K562 (cell line): ENCODE data around the gene TMSB10. TPM values are rescaled to one million over a fixed set of nuclear protein-coding genes. Genes with fewer than 3 reads are reported as not detected.

Source experiments
- ARID3B ChIP-seq: fragments of 250-450 bp; sonication (Bioruptor Pico); IDR thresholded peaks from 2 replicates; pipeline ENCODE4 v1.4.0; 2020; ENCODE audit warnings: borderline replicate concordance
- BHLHE40 ChIP-seq: IDR thresholded peaks from 2 replicates; pipeline ENCODE4 v1.6.1; 2011; ENCODE audit warnings: low read length, improper control_type of control experiment
- CAMTA2 ChIP-seq: fragments of 250-450 bp; sonication (Bioruptor Pico); conservative IDR thresholded peaks from 2 replicates; pipeline ENCODE4 v1.5.1; 2022
- GABPB2 ChIP-seq: fragments of 250-450 bp; sonication (Bioruptor Pico); conservative IDR thresholded peaks from 2 replicates; pipeline ENCODE4 v1.5.1; 2021; ENCODE audit warnings: mild to moderate bottlenecking
- HEY1 ChIP-seq: fragments of 250-450 bp; sonication (Bioruptor Pico); IDR thresholded peaks from 2 replicates; pipeline ENCODE4 v1.5.0; 2020; ENCODE audit warnings: mild to moderate bottlenecking, moderate library complexity, borderline replicate concordance
- MEF2D ChIP-seq: conservative IDR thresholded peaks from 2 replicates; pipeline ENCODE4 v1.6.1; 2016; ENCODE audit warnings: low read depth, missing genetic modification characterization, missing compliant biosample characterization
- NCOA2 ChIP-seq, 2 experiments: fragments of 450-650 bp; IDR thresholded peaks; 2 replicates each; pipeline ENCODE4 v1.6.1; 2018; ENCODE audit warnings: mild to moderate bottlenecking in 2 of 2, moderate library complexity in 1 of 2; ENCODE audit not compliant: partially characterized antibody in 2 of 2
- NUFIP1 ChIP-seq: fragments of 450-650 bp; IDR thresholded peaks from 2 replicates; pipeline ENCODE4 v1.6.1; 2018; ENCODE audit not compliant: partially characterized antibody
- PML ChIP-seq: IDR thresholded peaks from 2 replicates; pipeline ENCODE4 v1.6.1; 2012; ENCODE audit warnings: low read length, inconsistent platforms
- RBM14 ChIP-seq: fragments of 200-400 bp; formaldehyde crosslinking; IDR thresholded peaks from 2 replicates; pipeline ENCODE4 v1.6.1; 2018; ENCODE audit warnings: low read depth, mild to moderate bottlenecking, low read length, moderate library complexity, borderline replicate concordance; ENCODE audit not compliant: insufficient read depth
- SNAPC5 ChIP-seq: fragments of 250-450 bp; sonication (Bioruptor Pico); IDR thresholded peaks from 2 replicates; pipeline ENCODE4 v1.8.0; 2021; ENCODE audit warnings: moderate library complexity, mild to moderate bottlenecking, inconsistent platforms
- XRCC4 ChIP-seq: IDR thresholded peaks from one replicate; pipeline ENCODE4 v1.6.1; 2011; ENCODE audit not compliant: insufficient read depth, insufficient read length; ENCODE audit errors: extremely low read depth
- ZNF253 ChIP-seq: fragments of 250-450 bp; sonication (Bioruptor Pico); conservative IDR thresholded peaks from 2 replicates; pipeline ENCODE4 v1.6.1; 2021; ENCODE audit warnings: mild to moderate bottlenecking
- ZNF551 ChIP-seq: fragments of 250-450 bp; sonication (Bioruptor Pico); IDR thresholded peaks from 2 replicates; pipeline ENCODE4 v1.5.0; 2021; ENCODE audit warnings: mild to moderate bottlenecking, moderate library complexity
- ZNF589 ChIP-seq: fragments of 200-800 bp; sonication (Bioruptor generic); IDR thresholded peaks from 2 replicates; pipeline ENCODE4 v1.6.1; 2016; ENCODE audit warnings: low read depth, missing genetic modification characterization, missing compliant biosample characterization
- polyA plus RNA-seq, 8 experiments: library from polyadenylated mRNA; depleted of rRNA in 4 of 8; stranded (reverse) in 5 of 8; unstranded in 3 of 8; fragments of >200 nt; fragmentation: Nextera tagmentation in 2 of 8; fragmentation: Illumina TruSeq in 1 of 8; extraction: Ambion mirVana in 2 of 8; extraction: Trizol in 1 of 8; gene quantifications; 2 replicates each; pipeline versions ENCODE4 v1.2.1 to v1.2.3, GENCODE V29; 2011 to 2014; ENCODE audit warnings: inconsistent platforms in 1 of 8, missing spikeins in 1 of 8
- total RNA-seq, 7 experiments: library from RNA; depleted of rRNA in 6 of 7; stranded (reverse); fragments of >200 nt in 6 of 7; fragmentation: Illumina TruSeq in 2 of 7; extraction: Trizol in 2 of 7; gene quantifications; 2 replicates each; pipeline versions ENCODE4 v1.2.1 to v1.2.3, GENCODE V29; 2011 to 2021; ENCODE audit warnings: low replicate concordance in 1 of 7
- TF ChIP-seq, protein P1 (sequence below): fragments of 450-650 bp; IDR thresholded peaks from 2 replicates; pipeline ENCODE4 v1.6.1; 2016; ENCODE audit warnings: mild to moderate bottlenecking
- TF ChIP-seq, protein P2 (sequence below): sonication (generic); formaldehyde crosslinking; IDR thresholded peaks from 2 replicates; pipeline ENCODE4 v1.8.0; 2022; ENCODE audit warnings: mild to moderate bottlenecking, missing genetic modification reagents

TMSB10 gene
- total and polyA plus RNA-seq, 9 of the 15 experiments (the other 6 are each of a cell fraction or from before 2014, with no cell fraction given): 382 to 2,226 (median 959) TPM

GRCh38 chr2:84905181-84906107, at the start of gene TMSB10 (continued):
- TF ChIP-seq ARID3B (CRISPR knock-in tag) (no peak), RBM14 (no peak), PML (peak; percentile 74), NUFIP1 (no peak), XRCC4 (no peak), MEF2D (tag) (no peak), GABPB2 (CRISPR knock-in tag) (no peak), ZNF551 (CRISPR knock-in tag) (no peak), SNAPC5 (CRISPR knock-in tag) (no peak), CAMTA2 (no peak), NCOA2 (IDR thresholded peaks at IDR 0.05; ENCODE audit: partially characterized antibody in 2 of 2) (no peak), BHLHE40 (peak; percentile 83), ZNF589 (no peak), HEY1 (CRISPR knock-in tag) (no peak), ZNF253 (CRISPR knock-in tag) (no peak)
- TF ChIP-seq, protein P1, sequence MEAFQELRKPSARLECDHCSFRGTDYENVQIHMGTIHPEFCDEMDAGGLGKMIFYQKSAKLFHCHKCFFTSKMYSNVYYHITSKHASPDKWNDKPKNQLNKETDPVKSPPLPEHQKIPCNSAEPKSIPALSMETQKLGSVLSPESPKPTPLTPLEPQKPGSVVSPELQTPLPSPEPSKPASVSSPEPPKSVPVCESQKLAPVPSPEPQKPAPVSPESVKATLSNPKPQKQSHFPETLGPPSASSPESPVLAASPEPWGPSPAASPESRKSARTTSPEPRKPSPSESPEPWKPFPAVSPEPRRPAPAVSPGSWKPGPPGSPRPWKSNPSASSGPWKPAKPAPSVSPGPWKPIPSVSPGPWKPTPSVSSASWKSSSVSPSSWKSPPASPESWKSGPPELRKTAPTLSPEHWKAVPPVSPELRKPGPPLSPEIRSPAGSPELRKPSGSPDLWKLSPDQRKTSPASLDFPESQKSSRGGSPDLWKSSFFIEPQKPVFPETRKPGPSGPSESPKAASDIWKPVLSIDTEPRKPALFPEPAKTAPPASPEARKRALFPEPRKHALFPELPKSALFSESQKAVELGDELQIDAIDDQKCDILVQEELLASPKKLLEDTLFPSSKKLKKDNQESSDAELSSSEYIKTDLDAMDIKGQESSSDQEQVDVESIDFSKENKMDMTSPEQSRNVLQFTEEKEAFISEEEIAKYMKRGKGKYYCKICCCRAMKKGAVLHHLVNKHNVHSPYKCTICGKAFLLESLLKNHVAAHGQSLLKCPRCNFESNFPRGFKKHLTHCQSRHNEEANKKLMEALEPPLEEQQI: no peak
- TF ChIP-seq, protein P2, sequence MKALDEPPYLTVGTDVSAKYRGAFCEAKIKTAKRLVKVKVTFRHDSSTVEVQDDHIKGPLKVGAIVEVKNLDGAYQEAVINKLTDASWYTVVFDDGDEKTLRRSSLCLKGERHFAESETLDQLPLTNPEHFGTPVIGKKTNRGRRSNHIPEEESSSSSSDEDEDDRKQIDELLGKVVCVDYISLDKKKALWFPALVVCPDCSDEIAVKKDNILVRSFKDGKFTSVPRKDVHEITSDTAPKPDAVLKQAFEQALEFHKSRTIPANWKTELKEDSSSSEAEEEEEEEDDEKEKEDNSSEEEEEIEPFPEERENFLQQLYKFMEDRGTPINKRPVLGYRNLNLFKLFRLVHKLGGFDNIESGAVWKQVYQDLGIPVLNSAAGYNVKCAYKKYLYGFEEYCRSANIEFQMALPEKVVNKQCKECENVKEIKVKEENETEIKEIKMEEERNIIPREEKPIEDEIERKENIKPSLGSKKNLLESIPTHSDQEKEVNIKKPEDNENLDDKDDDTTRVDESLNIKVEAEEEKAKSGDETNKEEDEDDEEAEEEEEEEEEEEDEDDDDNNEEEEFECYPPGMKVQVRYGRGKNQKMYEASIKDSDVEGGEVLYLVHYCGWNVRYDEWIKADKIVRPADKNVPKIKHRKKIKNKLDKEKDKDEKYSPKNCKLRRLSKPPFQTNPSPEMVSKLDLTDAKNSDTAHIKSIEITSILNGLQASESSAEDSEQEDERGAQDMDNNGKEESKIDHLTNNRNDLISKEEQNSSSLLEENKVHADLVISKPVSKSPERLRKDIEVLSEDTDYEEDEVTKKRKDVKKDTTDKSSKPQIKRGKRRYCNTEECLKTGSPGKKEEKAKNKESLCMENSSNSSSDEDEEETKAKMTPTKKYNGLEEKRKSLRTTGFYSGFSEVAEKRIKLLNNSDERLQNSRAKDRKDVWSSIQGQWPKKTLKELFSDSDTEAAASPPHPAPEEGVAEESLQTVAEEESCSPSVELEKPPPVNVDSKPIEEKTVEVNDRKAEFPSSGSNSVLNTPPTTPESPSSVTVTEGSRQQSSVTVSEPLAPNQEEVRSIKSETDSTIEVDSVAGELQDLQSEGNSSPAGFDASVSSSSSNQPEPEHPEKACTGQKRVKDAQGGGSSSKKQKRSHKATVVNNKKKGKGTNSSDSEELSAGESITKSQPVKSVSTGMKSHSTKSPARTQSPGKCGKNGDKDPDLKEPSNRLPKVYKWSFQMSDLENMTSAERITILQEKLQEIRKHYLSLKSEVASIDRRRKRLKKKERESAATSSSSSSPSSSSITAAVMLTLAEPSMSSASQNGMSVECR (CRISPR knock-in tag): peak; percentile 38; the same call in 1 of the 2 replicates
